ENCODE results near the gene NT5DC2. TPM values are rescaled to one million over a fixed set of nuclear protein-coding genes. Genes with fewer than 3 reads are reported as not detected.

The NT5DC2 gene
- total RNA-seq = 32.2 and 81.1 TPM in 2 replicates

DNA sequence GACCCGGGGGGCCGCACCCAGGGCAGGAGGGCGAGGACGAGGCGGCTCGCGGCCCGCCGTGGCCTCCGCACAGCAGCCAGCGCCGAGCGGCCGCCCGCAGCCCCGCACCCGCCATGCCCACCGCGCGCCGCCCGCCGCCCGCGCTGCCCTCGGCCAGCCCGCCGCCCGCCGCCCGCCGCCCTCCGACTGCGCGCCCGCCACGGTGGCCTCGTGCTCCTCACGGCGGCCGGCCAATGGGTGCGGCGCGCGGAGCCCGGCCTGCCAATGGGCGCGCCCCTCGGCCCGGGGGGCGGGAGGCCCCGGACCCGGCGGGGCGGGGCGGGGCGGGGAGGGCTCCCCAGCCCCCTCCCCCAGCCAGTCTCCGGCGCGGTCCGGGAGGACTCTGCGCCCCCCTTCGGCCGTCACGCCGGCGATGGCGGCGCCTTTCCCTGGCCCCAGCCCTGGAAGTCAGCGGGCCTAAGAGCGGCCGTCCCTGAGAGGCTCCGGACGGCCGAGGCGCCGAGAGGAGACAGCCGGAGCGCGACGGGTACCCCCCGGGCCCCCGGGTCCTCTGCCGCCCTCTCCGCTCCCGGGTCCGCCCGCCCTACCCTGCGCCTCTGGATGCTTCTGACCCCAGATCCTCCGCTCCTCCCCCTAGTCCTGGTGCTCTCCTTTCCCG lies at the start of gene NT5DC2:
Gene NT5DC2 (minus strand): TSS at position 235 of the 658 bp plus-strand sequence. CDS start 120 bp downstream, at position 115.
- DNase-seq = peak; percentile 80

DNA sequence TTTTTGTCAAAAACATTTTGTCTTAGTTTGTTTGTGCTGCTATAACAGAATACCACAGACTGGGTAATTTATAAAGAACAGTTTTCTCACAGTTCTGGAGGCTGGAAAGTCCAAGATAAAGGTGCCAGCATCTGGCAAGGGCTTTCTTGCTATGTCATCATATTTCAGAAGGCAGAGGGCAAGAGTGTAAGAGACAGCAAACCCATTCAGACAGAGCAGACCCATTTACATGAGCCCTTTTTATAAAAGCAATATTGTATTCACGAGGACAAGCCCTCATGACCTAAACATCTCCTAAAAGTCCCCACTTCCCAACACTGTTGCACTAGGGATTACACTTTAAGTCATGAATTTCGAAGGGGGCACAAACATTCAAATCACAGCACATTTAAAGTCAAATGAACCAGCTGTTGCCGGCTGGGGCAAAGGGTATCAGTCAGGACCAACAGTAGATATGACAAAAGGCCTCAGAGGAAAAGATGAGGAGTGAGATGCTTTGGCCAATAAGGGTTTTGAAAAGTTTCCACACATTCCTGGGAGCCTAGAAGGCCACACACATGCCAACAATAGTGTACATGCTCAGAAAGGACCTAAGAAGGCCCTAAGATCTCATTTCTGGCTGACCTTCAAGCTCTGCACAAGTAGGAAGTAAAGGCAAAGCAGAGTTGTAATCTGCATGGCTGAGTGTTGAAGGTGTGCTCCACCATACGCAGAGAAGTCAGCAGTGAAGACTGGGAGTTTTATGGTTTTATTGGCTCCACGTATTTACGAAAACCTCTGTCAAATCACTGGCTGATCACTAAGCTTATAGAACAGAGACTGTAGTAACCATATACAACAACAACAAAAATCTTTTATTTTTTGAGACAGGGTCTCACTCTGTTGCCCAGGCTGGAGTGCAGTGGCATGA lies 40.7 kb upstream of the NT5DC2 start:
- DNase-seq = no peak

- DNase-seq = no peak
Measured at GRCh38 chr3:52572221-52572620, 38.6 kb upstream of the NT5DC2 start.

DNA sequence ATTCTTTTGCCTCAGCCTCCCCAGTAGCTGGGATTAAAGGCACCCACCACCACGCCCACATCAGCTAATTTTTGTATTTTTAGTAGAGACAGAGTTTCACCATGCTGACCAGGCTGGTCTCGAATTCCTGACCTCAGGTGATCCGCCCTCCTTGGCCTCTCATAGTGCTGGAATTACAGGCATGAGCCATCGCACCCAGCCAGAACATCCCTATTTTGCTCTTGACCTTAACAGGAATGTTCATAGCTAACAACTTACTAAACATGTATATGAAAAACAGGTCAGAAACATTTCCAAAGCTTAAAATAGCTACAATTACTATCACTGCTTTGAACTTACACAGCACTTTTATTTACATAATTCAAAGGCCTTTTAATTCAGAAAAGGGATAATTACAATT lies 36.4 kb upstream of the NT5DC2 start:
- DNase-seq = no peak

DNA sequence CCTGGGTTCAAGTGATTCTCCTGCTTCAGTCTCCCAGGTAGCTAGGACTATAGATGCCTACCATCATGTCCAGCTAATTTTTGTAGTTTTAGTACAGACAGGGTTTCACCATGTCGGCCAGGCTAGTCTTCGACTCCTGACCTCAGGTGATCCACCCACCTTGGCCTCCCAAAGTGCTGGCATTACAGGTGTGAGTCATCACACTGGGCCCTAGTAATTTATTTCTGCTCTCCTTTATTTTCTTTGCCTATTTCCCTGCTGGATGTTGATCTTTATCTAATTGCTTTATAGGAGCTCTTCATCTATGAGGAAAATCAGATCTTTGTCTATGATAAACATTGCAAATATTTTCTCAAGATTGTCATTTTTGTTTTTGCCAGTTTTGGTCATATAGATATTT lies 34.4 kb upstream of the NT5DC2 start:
- DNase-seq = no peak

- no peak for DNase-seq
Measured at GRCh38 chr3:52563984-52564383, 30.3 kb upstream of the NT5DC2 start.

- DNase-seq = no peak
Measured at GRCh38 chr3:52561028-52561747, 27.5 kb upstream of the NT5DC2 start.

- no peak for DNase-seq
Measured at GRCh38 chr3:52558436-52558835, 24.8 kb upstream of the NT5DC2 start.

DNA sequence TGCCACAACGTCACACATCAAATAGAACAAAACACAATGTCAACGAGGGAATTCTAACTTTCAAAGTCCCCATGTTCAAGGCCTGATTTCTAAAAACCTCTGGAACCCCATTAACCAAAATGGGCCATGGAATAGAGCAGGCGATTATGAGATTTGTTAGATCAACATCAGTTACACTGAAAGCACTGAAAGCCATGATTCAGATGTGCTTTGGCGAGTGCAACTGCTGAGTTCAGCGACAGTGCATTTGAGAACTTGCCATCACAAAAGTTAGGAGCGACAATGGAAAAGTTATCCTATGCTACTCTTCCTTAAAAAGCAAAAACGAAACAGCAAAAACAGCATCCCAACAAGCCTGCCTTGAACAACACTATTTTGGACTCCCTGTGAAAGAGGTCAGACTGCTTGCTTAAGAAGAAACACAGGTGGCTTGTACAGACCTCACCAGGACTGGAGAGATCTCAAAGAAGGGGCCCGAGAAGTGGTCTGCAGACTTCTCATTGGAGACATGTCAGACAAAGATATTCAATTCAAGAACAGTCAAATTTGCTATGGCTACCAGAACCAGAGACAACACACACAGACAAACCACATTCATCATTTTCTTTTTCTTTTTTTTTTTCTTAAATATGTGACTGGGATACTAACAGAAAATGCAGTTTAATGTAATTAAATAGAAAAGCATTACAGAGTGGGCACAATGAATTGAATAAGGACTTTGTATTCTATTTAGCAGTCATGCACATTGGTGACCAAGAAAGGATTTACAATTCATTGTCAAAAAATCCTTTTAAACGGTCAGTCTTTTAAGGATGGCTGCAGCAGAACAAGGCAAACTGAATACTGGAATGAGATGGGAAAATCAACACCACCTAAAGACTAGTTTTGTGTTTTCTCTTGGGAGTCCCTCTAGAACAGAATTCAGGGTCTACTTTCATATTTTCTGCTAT lies 23.6 kb upstream of the NT5DC2 start:
- no peak for DNase-seq

DNA sequence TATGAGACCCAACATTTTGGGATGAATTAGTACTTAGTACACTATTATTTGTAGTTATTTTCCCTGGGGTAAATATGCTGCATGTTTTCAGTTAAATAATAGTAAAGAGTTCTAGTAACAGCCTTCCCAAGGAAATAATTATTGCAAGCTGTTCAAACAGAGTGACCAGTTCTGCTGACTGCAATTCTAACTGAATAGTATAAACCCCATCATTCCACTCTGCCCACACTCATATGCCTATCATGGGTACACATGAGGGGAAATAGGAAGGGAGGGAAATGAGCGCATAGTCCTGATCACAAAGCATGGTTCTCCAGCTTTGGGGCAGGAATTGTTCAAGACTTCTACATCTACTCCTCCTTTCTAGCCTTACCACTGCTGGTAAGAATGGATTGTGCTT lies 21.4 kb upstream of the NT5DC2 start:
- peak; percentile 7 for DNase-seq

- no peak for DNase-seq
Measured at GRCh38 chr3:52554026-52554755, 20.5 kb upstream of the NT5DC2 start.

DNA sequence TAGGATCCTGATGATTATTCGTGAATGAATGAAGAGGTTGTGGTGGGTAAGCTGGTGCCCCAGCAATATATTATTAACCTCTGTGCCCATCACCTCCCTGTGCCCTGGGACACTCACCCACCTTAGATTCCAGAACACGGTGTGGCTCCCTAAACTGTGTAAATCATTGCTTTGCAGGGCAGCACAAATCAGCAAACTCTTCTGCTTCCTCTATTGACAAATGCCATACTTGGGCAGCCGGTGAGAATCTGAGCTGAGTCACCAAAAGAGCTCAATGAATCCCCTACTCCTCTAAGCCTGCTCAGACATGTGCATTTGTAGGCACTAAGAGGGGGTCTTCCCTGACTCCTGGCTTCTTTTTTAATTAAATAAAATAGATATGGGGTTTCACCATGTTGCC lies 18.4 kb upstream of the NT5DC2 start:
- DNase-seq = no peak

DNA sequence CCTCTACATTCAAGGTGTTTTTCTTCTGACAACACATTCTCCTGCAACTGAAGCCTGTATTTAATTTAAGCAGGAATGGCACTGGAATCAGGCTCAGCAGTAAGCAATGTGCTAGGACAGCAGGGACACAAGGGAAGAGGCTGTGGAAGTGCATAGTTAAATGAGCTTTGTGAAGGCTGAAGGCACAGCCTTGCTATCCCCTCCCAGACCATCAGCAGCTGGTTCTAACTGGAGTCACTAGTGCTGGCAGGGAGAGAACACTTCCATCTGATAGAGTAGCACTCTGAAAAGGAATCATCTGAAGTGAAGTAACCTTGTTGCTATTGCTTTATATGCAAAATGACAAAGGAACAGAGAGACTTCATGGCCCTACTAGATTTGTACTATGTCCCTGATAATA lies 17.5 kb upstream of the NT5DC2 start:
- no peak for DNase-seq

DNA sequence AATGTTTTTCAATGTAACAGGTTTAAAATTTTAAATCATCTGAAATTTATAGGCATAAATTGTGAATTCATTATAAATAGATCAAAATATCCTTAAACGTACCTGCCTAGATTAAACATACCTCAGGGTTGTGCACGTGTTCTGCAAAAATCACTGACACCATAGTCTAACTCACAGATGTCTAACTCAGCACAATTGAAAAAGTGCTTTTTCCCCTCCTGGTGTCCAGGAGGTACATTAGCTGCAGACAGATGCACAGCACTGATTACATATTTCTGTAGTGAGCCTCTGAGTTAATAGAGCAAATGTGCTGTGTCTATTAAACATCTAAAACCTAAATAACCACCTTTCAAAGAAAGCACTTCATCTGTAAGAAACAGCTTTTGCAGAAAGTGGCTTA lies 13.5 kb upstream of the NT5DC2 start:
- DNase-seq = no peak

DNA sequence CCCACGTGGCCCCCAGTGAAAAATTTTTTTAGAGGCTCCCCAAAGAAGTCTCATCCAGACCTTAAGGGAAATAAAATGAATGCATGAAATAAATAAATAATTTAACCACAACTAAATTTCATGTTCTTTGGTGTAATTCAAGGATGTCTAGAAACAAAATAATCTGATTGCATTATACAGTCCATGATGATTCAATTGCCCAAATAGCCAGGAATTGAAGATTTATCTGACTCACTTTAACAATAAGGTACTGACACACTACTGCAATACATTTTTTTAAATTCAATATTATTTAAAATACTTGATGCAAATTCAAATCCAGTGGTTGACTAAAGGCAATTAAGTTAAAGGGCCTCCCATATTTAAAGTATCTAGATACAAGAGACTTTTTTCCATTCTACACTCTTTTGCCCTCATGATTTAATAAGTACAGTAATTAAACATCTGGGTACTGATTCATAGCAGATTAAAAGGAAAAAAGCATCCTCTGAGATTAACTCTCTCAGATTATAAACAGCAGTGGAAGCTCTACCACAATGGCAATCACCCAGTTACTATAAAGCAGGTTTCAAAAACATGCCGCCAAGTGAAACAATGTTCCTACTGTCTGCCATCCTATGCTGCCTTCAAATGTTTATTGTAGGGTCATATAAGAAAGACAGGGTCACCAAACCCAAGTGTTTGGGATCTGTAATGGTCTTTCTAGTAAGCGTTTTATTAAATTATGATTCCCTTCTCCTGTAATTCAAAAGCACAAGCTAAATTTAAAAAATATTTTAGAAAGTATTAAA lies 12.6 kb upstream of the NT5DC2 start:
- no peak for DNase-seq

DNA sequence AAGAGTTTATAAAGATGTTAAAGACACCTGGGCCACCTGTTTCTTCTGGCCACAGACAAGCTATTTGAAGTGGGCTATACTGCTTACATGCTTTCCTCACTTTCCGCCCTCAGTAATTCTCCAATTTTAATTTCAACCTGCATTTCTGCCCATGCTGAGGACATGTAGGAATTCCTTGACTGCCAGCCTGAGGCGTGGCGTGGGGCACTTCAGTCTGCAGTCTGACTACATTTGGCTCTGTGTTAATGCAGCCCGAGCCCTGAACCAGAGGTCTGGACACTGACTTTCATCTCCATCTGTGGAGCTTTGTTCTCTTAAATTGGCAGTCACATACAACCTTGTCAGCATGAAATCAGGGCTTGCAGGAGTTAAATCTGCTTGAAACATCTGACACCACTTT lies 11.3 kb upstream of the NT5DC2 start:
- DNase-seq = no peak

GRCh38 chr3:52541050-52541449 lies 7.4 kb upstream of the NT5DC2 start:
- no peak for DNase-seq

GRCh38 chr3:52539010-52539653 lies 5.5 kb upstream of the NT5DC2 start:
- no peak for DNase-seq

DNA sequence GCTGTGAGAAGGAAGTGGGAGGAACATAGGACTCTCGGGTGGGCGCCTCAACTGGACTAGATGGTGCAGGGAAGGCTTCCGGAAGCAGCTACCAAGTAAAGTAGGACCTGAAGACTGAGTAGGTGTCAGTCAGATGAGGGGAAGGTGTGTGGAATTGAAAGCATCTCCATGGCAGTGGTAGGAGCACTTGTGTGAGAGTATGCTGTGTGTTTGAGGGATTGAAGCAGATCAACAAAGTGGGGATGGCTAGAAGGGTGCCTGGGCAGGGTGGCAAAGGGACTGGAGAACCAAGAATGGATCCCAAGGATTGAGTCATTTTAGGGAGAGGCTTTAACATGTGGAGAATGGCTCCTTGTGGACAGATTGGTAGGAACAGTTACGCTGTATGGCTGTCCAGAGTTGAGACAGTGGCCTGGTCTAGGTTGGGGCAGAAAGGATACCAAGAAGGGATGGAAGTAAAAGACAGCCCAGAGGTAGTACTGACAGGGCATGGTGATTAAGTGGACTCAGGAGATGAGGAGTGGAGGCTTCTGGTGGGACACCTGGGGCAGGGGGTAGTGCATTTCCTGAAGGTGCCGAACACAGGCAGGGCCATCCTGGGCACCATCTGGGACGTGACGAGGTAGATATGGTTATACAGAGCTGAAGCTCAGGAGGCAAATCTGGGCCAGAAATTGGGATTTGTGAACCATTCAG lies 4.2 kb upstream of the NT5DC2 start:
- no peak for DNase-seq

All from dermis blood vessel endothelial cell (primary cell).